Loucy (cell line): Measurements from ENCODE around the gene BAIAP2L1.
"Not testable (repeated sequence)": the region's sequence is repeated elsewhere in the genome, so short reads cannot be mapped to it uniquely, and the experiment has no call there.

ENCODE experiments used
- CTCF ChIP-seq: fragments of 200-600 bp; sonication (generic); conservative IDR thresholded peaks from 2 replicates; pipeline ENCODE4 v1.5.1; 2014; ENCODE audit warnings: mild to moderate bottlenecking, antibody characterized with exemption, low read length
- EZH2phosphoT487 ChIP-seq: fragments of 200-600 bp; IDR thresholded peaks from 2 replicates; pipeline ENCODE4 v1.6.1; 2018; ENCODE audit warnings: antibody characterized with exemption, mild to moderate bottlenecking, moderate library complexity, borderline replicate concordance

DNA sequence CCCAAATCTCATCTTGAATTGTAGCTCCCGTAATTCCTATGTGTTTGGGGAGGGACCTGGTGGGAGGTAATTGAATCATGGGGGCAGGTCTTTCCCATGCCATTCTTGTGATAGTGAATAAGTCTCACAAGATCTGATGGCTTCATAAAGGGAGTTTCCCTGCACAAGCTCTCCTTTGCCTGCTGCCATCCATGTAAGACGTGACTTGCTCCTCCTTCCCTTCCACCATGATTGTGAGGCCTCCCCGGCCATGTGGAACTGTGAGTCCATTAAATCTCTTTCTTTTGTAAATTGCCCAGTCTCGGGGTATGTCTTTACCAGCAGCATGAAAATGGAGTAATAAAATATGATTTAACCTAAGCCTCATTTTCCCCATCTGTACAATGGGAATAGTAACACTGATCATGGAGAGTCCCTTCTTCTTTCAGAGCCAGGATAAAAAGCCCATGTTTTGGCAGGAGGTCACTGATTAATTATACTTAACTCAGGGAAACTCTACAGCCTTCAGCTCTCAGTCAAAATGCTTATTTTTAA, 84.8 kb downstream of the BAIAP2L1 start:
- not testable (repeated sequence) for TF ChIP-seq EZH2phosphoT487, CTCF
